B cell (primary cell): ENCODE measurements around the gene PUM1. TPM values are rescaled to one million over a fixed set of nuclear protein-coding genes. Genes with fewer than 3 reads are reported as not detected.

Experiments used
- ATAC-seq: fragments of 200-7000 bp; cut with Tn5 transposase; one replicate; pipeline ENCODE4 v1.10.0; 2021; ENCODE audit warnings: low read depth, mild to moderate bottlenecking, moderate number of reproducible peaks, moderate library complexity
- CTCF ChIA-PET: fragments of 350-600 bp; sonication (Branson Sonifier 250); formaldehyde crosslinking; loops from one replicate; lab custom pipeline; 2021; ENCODE audit warnings: antibody characterized with exemption, inconsistent platforms; lab: Charles Lee
- POLR2A ChIA-PET: fragments of 350-600 bp; sonication (Branson Sonifier 250); formaldehyde crosslinking; loops from one replicate; lab custom pipeline; 2021; ENCODE audit warnings: antibody characterized with exemption; lab: Charles Lee
- DNase-seq: peaks from one replicate; pipeline ENCODE4 v3.0.0; 2013
- H2AFZ ChIP-seq: 2 replicates; pipeline ENCODE4 v1.6.1; 2012; ENCODE audit warnings: mild to moderate bottlenecking, low read depth, low read length; ENCODE audit not compliant: insufficient read depth, poor library complexity, severe bottlenecking
- H3K27ac ChIP-seq, 2 donors: 1 replicate in 1 of 2; 2 replicates in 1 of 2; pipeline ENCODE4 v1.5.1; 2012 to 2013; ENCODE audit warnings: low read length in 2 of 2, mild to moderate bottlenecking in 2 of 2, moderate library complexity in 1 of 2
- H3K27me3 ChIP-seq, 4 experiments: fragments of 200-600 bp in 1 of 4; sonication (generic) in 1 of 4; replicated peaks in 1 of 4; 1 replicate in 2 of 4; 2 replicates in 2 of 4; pipeline versions ENCODE4 v1.6.1 to v1.7.0; 2013 to 2016; ENCODE audit warnings: low read length in 3 of 4, mild to moderate bottlenecking in 2 of 4, mixed read lengths in 1 of 4, moderate library complexity in 1 of 4; ENCODE audit not compliant: insufficient read depth in 4 of 4, control insufficient read depth in 3 of 4; ENCODE audit errors: control extremely low read depth in 1 of 4
- H3K36me3 ChIP-seq, 2 experiments: replicated peaks in 1 of 2; 1 replicate in 1 of 2; 2 replicates in 1 of 2; pipeline versions ENCODE4 v1.6.1 to v1.7.1; 2013; ENCODE audit warnings: low read length in 1 of 2; ENCODE audit not compliant: insufficient read depth in 2 of 2, control insufficient read depth in 1 of 2; ENCODE audit errors: control extremely low read depth in 1 of 2, extremely low read depth in 1 of 2
- H3K4me1 ChIP-seq, 2 donors: fragments of 200-600 bp in 1 of 2; sonication (generic) in 1 of 2; 1 replicate in 1 of 2; 2 replicates in 1 of 2; pipeline versions ENCODE4 v1.5.1 to v1.6.1; 2013 to 2017; ENCODE audit warnings: low read length in 2 of 2; ENCODE audit not compliant: control insufficient read depth in 2 of 2, insufficient read depth in 2 of 2
- H3K4me2 ChIP-seq: replicated peaks from 2 replicates; pipeline ENCODE3; 2012; ENCODE audit warnings: mild to moderate bottlenecking, low read depth, low read length; ENCODE audit not compliant: poor library complexity, severe bottlenecking
- H3K4me3 ChIP-seq, 5 experiments: fragments of 200-600 bp in 1 of 5; sonication (generic) in 1 of 5; 1 replicate in 3 of 5; 2 replicates in 2 of 5; pipeline versions ENCODE4 v1.5.1 to v1.7.0; 2011 to 2016; ENCODE audit warnings: low read length in 4 of 5, mild to moderate bottlenecking in 4 of 5, low read depth in 2 of 5, control low read depth in 1 of 5, moderate library complexity in 1 of 5; ENCODE audit not compliant: insufficient read depth in 1 of 5; ENCODE audit errors: control extremely low read depth in 1 of 5, extremely low read depth in 1 of 5
- H3K79me2 ChIP-seq: fragments of 200-600 bp; sonication (generic); one replicate; pipeline ENCODE4 v1.6.0; 2016; ENCODE audit warnings: low read length; ENCODE audit not compliant: control insufficient read depth, insufficient read depth
- H3K9ac ChIP-seq: fragments of 200-600 bp; sonication (generic); 2 replicates; pipeline ENCODE4 v1.6.1; 2017; ENCODE audit warnings: mild to moderate bottlenecking, low read length, moderate library complexity
- H3K9me3 ChIP-seq, 3 donors: one replicate each; pipeline versions ENCODE4 v1.6.1 to v1.7.1; 2013; ENCODE audit warnings: low read length in 2 of 3; ENCODE audit not compliant: control insufficient read depth in 2 of 3, insufficient read depth in 1 of 3; ENCODE audit errors: control extremely low read depth in 1 of 3
- H4K20me1 ChIP-seq: 2 replicates; pipeline ENCODE4 v1.6.0; 2012; ENCODE audit warnings: mild to moderate bottlenecking, low read length; ENCODE audit not compliant: insufficient read depth, control insufficient read depth, poor library complexity, severe bottlenecking
- H3K27ac Mint-ChIP-seq: one replicate; pipeline ENCODE4 v1.8.0; 2021; ENCODE audit warnings: mixed read lengths
- H3K27me3 Mint-ChIP-seq: one replicate; pipeline ENCODE4 v1.8.0; 2021; ENCODE audit warnings: mixed read lengths
- H3K4me1 Mint-ChIP-seq: one replicate; pipeline ENCODE4 v1.8.0; 2021; ENCODE audit warnings: mixed read lengths
- H3K4me3 Mint-ChIP-seq: one replicate; pipeline ENCODE4 v1.8.0; 2021; ENCODE audit warnings: mixed read lengths
- H3K9me3 Mint-ChIP-seq: one replicate; pipeline ENCODE4 v1.8.0; 2022; ENCODE audit warnings: mixed read lengths; ENCODE audit not compliant: insufficient read depth
- EZH2 ChIP-seq: IDR thresholded peaks from 2 replicates; pipeline ENCODE4 v1.6.1; 2012; ENCODE audit warnings: borderline replicate concordance, low read depth, mild to moderate bottlenecking, moderate library complexity, low read length; ENCODE audit not compliant: insufficient read depth, poor library complexity, severe bottlenecking
- WGBS: methylation state at CpG from one replicate; pipeline ENCODE4 v1.1.5; 2013; ENCODE audit warnings: missing lambda C conversion rate; ENCODE audit not compliant: insufficient coverage; 5-methylcytosine and 5-hydroxymethylcytosine counted together
- intact Hi-C: fragments of 100-400 bp; cut with micrococcal nuclease; formaldehyde crosslinking; loops from one replicate; pipeline ENCODE4 v1.10.0; 2022
- polyA plus RNA-seq: library from polyadenylated mRNA; depleted of rRNA; stranded (reverse); fragments of >200 nt; gene quantifications from 2 replicates; pipeline ENCODE4 v1.2.3, GENCODE V29; 2012
- total RNA-seq, 2 donors: library from RNA; stranded (reverse); fragments of 120-200 nt in 1 of 2; gene quantifications; 1 replicate in 1 of 2; 2 replicates in 1 of 2; pipeline versions ENCODE4 v1.2.3 to v1.2.4, GENCODE V29; 2013 to 2022
- TF ChIP-seq, protein P1 (sequence below): fragments of 200-600 bp; IDR thresholded peaks from one replicate; pipeline ENCODE4 v1.8.0; 2022; ENCODE audit warnings: antibody characterized with exemption, mild to moderate bottlenecking

Gene PUM1
- total and polyA plus RNA-seq, 2 donors (not counting 1 experiment from before 2014, with no cell fraction given) = 52.8 to 177 TPM

DNA sequence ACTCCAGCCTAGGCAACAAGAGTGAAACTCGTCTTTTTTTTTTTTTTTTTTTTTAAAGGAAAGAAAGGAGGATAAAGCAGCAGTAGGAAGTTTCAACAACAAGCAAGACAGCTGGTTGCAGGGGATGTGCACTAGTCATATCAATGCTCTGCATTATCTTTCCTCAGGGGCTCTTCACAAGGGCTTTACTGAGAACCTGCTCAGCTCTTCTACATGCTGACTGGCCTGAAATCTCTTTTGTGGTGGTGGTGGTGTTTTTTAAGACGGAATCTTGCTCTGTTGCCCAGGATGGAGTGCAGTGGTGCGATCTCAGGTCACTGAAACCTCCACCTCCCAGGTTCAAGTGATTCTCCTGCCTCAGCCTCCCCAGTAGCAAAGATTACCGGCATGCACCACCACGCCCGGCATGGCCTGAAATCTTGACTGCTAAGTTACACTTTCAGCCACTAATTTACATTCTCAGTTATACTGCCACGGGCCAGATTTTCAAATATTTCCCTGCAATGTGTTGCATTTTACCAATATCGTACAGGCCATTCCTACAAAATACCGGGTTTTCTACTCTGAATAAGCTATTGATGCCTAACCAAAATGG is 68.0 kb downstream of the PUM1 start:
- ATAC-seq (no peak), DNase-seq (no peak)
- peaks cover 67% of the 10 kb centered on the region for H4K20me1 ChIP-seq
- no peaks in the 10 kb centered on the region for H3K4me1 ChIP-seq
- ChIA-PET POLR2A (interaction anchor here (0.7 kb wide), 1 partner anchor 67 kb away, joined by 5 read pairs; no protein-coding TSS in a partner anchor), CTCF (interaction anchor here (0.7 to 1.4 kb wide), 3 partner anchors 16 to 399 kb away, joined by 3 to 6 read pairs (median 5); no protein-coding TSS in a partner anchor)
- intact Hi-C loops = no loop called here
- H3K36me3 ChIP-seq = peaks cover 24 to 59% of the 10 kb centered on the region in 2 experiments
- no peaks in the 10 kb centered on the region for H3K9me3 ChIP-seq
- Mint-ChIP-seq H3K4me1 (peaks cover 32% of the 10 kb centered on the region), H3K27ac (no peak overlapping the region), H3K27me3 (no peaks in the 10 kb centered on the region), H3K4me3 (no peak overlapping the region), H3K9me3 (no peaks in the 10 kb centered on the region)
- H3K4me2 ChIP-seq = no peak overlapping the region
- WGBS = 84% methylated on average over 7 of the region's 9 CpGs
- H3K9ac ChIP-seq = no peak overlapping the region
- no peak overlapping the region for H2AFZ ChIP-seq
- H3K79me2 ChIP-seq = peaks cover 89% of the 10 kb centered on the region
- TF ChIP-seq, protein P1, sequence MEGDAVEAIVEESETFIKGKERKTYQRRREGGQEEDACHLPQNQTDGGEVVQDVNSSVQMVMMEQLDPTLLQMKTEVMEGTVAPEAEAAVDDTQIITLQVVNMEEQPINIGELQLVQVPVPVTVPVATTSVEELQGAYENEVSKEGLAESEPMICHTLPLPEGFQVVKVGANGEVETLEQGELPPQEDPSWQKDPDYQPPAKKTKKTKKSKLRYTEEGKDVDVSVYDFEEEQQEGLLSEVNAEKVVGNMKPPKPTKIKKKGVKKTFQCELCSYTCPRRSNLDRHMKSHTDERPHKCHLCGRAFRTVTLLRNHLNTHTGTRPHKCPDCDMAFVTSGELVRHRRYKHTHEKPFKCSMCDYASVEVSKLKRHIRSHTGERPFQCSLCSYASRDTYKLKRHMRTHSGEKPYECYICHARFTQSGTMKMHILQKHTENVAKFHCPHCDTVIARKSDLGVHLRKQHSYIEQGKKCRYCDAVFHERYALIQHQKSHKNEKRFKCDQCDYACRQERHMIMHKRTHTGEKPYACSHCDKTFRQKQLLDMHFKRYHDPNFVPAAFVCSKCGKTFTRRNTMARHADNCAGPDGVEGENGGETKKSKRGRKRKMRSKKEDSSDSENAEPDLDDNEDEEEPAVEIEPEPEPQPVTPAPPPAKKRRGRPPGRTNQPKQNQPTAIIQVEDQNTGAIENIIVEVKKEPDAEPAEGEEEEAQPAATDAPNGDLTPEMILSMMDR = no peak
- no peak for TF ChIP-seq EZH2
- no peak overlapping the region for H3K27ac ChIP-seq
- no peaks in the 10 kb centered on the region for H3K27me3 ChIP-seq
- no peak overlapping the region for H3K4me3 ChIP-seq

DNA sequence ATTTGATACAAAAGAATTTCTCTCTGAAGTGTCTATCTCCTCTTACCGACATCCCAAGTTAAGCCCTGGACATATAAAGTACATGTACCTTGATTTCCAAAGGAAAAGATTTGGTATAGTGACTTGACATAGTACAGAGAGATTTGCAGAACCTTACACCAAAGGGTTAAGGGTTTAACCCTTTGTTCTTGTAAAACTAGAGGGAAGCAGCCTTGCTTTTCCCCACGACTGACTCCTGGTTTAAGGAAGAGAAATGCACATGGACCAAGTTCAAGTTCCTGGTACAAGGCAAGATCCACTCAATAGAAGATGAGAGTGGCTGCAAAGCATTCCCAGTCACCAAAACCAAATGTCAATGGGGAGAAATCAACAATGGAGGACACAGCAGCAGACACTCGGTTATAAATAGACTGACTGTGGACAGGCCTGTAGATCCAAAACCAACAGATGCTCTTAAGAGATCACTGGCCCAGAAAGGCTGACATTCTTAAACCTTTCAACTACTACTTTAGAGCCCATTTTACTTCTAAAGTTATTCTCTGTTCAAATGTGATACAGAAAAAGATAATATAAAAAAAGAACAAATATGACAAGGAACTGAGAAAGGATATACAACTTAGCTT is 69.4 kb downstream of the PUM1 start:
- Histone ChIP-seq H3K27ac (no peak overlapping the region), H3K9me3 (no peaks in the 10 kb centered on the region), H3K4me1 (no peaks in the 10 kb centered on the region), H2AFZ (no peak overlapping the region), H3K9ac (no peak overlapping the region), H3K4me2 (no peak overlapping the region), H4K20me1 (peaks cover 71% of the 10 kb centered on the region), H3K4me3 (no peak overlapping the region), H3K36me3 (peaks cover 24 to 69% of the 10 kb centered on the region in 2 experiments), H3K27me3 (no peaks in the 10 kb centered on the region), H3K79me2 (peaks cover 90% of the 10 kb centered on the region)
- ATAC-seq (no peak), DNase-seq (no peak)
- CTCF ChIA-PET = interaction anchor here (0.6 kb wide), 1 partner anchor 47 kb away, joined by 3 read pairs; no protein-coding TSS in a partner anchor
- Mint-ChIP-seq H3K9me3 (no peaks in the 10 kb centered on the region), H3K4me1 (peaks cover 33% of the 10 kb centered on the region), H3K27me3 (no peaks in the 10 kb centered on the region), H3K4me3 (no peak overlapping the region), H3K27ac (no peak overlapping the region)
- WGBS = 71% methylated on average over 2 of the region's 3 CpGs
- intact Hi-C loops = no loop called here
- POLR2A ChIA-PET = no interaction called here
- no peak for TF ChIP-seq EZH2
- TF ChIP-seq, protein P1 = no peak
